Measurements from ENCODE around the gene SOAT2. TPM values are rescaled to one million over a fixed set of nuclear protein-coding genes. Genes with fewer than 3 reads are reported as not detected.

Gene SOAT2
- total and polyA plus RNA-seq, 2 of the 4 experiments (the other 2 are of a cell fraction): 0.18 to 0.39 TPM

GRCh38 chr12:53166837-53167236, 63.6 kb downstream of the SOAT2 start:
- dilution Hi-C loops (cut with HindIII; ENCODE audit: low sequenced_read_pairs, unreplicated experiment): no loop called here
- no peak overlapping the region for H3K4me3 ChIP-seq (ENCODE audit: insufficient read depth, low read depth, low read length)
- H2AK5ac ChIP-seq (ENCODE audit: low read depth, low read length): no peak overlapping the region
- no peak overlapping the region for H2AK9ac ChIP-seq (replicated peaks; ENCODE audit: low read depth, low read length, poor library complexity)
- H3K4me2 ChIP-seq (ENCODE audit: low read depth, low read length): no peak overlapping the region
- no TSS peak for BruUV-seq (replicated peaks)
- H4K5ac ChIP-seq (ENCODE audit: low read depth, low read length): no peak overlapping the region
- H2BK5ac ChIP-seq (ENCODE audit: low read depth, low read length, poor library complexity, severe bottlenecking): no peak overlapping the region
- ATAC-seq (ENCODE audit: low read depth) (no peak), DNase-seq (no peak)
- H2AFZ ChIP-seq (replicated peaks; ENCODE audit: low read length, poor library complexity): no peak overlapping the region
- ChIA-PET POLR2A (ENCODE audit: unreplicated experiment) (no interaction called here), CTCF (interaction anchor here (0.6 kb wide), 1 partner anchor 27 kb away, joined by 3 read pairs; no protein-coding TSS in a partner anchor)
- intact Hi-C loops (cut with micrococcal nuclease): no loop called here
- H3K18ac ChIP-seq (ENCODE audit: low read depth, low read length): no peak overlapping the region
- peaks cover 0 to 3% of the 10 kb centered on the region in 2 experiments; a peak in 1 of 4 replicates for H3K79me1 ChIP-seq (ENCODE audit: low read depth in 1 of 2, low read length in 2 of 2)
- no peak overlapping the region for H3K4ac ChIP-seq (ENCODE audit: low read depth, low read length)
- H4K8ac ChIP-seq (ENCODE audit: low read depth in 2 of 2, low read length in 2 of 2): no peak overlapping the region
- H4K20me1 ChIP-seq (ENCODE audit: insufficient read depth, low read length): no peaks in the 10 kb centered on the region
- H3K27ac ChIP-seq (ENCODE audit: insufficient read depth, low read length): no peak overlapping the region
- no peak overlapping the region for H4K91ac ChIP-seq (ENCODE audit: insufficient read depth, low read depth, low read length)
- H3K9me1 ChIP-seq (ENCODE audit: insufficient read depth, low read length): peaks cover 10% of the 10 kb centered on the region
- H3K36me3 ChIP-seq (ENCODE audit: control insufficient read depth, insufficient read depth, low read length): peaks cover 19% of the 10 kb centered on the region
- in situ Hi-C loops (cut with MboI; ENCODE audit: low sequenced_read_pairs): no loop called here
- no peak overlapping the region for H3K56ac ChIP-seq (ENCODE audit: extremely low read depth, insufficient read depth, low read length)
- H2BK20ac ChIP-seq (ENCODE audit: low read depth, low read length): no peak overlapping the region
- no peak overlapping the region for H2BK15ac ChIP-seq (ENCODE audit: low read depth, low read length)
- H3K23ac ChIP-seq (ENCODE audit: low read depth, low read length): no peak overlapping the region
- no peak overlapping the region for H2BK120ac ChIP-seq (ENCODE audit: low read depth, low read length)
- no peaks in the 10 kb centered on the region for H3K9me3 ChIP-seq (ENCODE audit: control insufficient read depth, insufficient read depth, low read length)
- no peak overlapping the region for H3K14ac ChIP-seq (replicated peaks; ENCODE audit: low read depth, low read length)
- no peak overlapping the region for H3K9ac ChIP-seq (ENCODE audit: low read depth, low read length)
- H3K4me1 ChIP-seq (ENCODE audit: control insufficient read depth, insufficient read depth, low read length): peaks cover 4% of the 10 kb centered on the region
- H3K27me3 ChIP-seq (ENCODE audit: control insufficient read depth, insufficient read depth, low read length): no peaks in the 10 kb centered on the region
- TF ChIP-seq MAZ (IDR thresholded peaks at IDR 0.05; ENCODE audit: borderline replicate concordance, low read depth, low read length) (no peak), RCOR1 (IDR thresholded peaks at IDR 0.05; ENCODE audit: insufficient replicate concordance, low read length) (no peak), FOS (IDR thresholded peaks at IDR 0.05; ENCODE audit: low read depth, low read length) (no peak), RAD21 (IDR thresholded peaks at IDR 0.05; ENCODE audit: low read length) (no peak), CHD1 (IDR thresholded peaks at IDR 0.05; ENCODE audit: low read depth, low read length) (no peak), POLR2A (IDR thresholded peaks at IDR 0.05; ENCODE audit: low read depth, low read length) (no peak), ELK1 (IDR thresholded peaks at IDR 0.05; ENCODE audit: borderline replicate concordance, low read depth, low read length) (no peak), CEBPB (IDR thresholded peaks at IDR 0.05; ENCODE audit: low read depth, low read length) (no peak), NFE2L2 (IDR thresholded peaks at IDR 0.05; ENCODE audit: low read depth, low read length) (no peak), SMC3 (IDR thresholded peaks at IDR 0.05; ENCODE audit: low read depth, low read length) (no peak)
